COLO668 (cell line): ENCODE results near the gene LYPD6.

Experiments
- DNase-seq: peaks from one replicate; lab custom pipeline; 2025; ENCODE audit not compliant: unreplicated experiment; lab: John Stamatoyannopoulos, UW

LYPD6 gene

DNA sequence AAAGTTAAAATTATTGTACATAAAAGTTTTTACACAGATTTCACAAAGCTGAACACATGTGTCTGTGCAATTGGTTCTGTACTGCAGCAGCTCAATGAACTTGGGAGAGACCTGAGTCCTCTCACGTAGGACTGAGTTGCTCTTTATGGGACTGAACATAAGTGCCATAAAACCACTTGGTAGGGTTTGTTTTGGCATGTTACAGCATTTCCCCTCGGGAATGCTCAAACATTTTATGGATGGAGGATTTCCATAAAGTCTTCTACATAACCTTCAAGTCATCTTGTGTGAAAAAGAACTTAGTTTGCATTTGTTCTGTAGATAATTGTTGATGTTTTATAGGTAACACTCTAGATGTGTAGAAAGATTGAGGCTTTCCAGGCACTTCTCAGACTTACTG is 15.9 kb downstream of the LYPD6 start:
- DNase-seq = no peak

DNA sequence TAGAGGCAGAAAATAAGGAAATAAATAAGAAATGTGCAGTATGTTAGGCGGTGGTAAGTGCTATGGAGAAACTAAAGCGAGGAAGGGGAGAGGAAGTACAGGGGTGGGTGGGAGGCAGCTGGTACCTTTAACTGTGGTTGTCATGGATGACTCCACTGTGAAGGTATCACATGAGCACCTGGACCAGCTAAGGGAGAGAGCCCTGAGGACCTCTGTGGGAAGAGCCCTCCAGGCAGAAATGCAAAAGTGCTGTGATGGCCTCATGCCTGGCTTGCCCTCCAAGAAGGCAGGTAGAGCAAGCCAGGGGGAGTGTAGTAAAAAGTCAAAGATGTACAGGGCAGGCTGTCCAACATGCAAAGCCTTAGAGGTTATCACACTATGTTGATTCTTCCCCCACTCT is 17.9 kb downstream of the LYPD6 start:
- no peak for DNase-seq

DNA sequence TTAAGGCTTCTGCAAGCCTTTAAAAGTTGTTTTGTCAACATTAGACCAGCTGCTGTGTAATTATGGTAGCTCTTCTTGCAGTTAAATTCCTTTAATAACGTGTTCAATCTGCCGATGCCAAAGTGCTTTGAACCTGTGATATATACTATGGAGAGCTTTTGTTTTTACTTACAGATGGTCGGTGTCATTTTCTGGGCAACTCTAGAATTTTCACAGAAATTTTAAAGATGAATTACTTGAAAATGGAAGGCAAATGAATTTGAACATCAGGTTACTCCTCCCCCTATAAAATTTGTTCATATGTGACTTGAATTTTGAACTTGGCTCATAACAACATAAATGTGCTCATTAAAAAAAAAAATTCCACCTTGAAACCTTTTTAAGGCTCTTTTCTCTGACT is 23.0 kb downstream of the LYPD6 start:
- no peak for DNase-seq

DNA sequence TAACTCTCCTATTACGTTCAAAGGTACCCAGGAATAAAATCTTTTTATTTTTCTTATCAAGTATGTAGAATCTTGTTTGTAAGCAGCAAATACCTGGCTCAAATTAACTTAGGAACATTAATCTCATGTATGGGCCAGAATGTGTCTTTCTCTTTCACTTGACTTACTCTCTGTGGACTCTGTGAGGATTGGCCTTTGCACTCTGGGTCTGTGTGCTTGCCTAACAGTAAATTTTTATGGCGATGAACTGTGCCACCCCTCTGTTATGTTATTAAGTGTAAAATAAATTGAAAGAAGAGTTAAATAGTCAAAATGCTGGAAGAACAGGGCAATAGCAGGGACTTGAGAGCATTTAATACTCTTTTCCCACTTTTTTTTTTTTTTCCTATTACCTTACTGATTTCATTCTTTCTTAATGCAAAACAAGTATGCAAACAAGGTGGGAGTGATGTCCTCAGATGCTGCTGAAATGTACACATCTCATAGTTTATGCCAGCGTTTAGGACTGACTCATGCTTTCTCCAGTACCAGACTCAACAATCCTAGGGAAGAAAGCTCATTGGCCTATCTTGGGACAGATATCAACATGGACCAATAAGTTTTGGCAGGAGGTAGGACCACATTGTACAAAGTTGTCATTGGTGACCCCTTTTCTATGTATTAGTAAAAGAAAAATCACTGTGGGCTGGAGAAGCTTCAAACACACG is 25.5 kb downstream of the LYPD6 start:
- no peak for DNase-seq

DNA sequence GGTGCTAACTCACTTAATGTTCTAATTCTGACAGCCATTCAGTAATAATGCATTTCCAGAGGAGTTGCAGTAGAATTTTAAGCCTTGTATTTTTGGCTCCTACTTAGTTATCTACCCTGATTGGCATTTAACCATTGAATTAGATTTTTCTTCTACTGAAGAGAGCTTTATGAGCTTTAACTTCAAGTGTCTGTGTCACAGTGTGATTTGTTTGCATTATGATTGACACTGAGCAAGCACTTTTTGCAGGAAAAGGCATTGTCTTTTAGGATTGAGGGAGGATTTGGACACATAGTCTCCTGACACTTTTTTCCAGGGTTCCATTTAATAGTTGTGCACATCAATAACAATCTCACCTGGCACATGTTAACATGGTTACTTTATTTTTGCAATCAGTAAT is 26.7 kb downstream of the LYPD6 start:
- DNase-seq = no peak

DNA sequence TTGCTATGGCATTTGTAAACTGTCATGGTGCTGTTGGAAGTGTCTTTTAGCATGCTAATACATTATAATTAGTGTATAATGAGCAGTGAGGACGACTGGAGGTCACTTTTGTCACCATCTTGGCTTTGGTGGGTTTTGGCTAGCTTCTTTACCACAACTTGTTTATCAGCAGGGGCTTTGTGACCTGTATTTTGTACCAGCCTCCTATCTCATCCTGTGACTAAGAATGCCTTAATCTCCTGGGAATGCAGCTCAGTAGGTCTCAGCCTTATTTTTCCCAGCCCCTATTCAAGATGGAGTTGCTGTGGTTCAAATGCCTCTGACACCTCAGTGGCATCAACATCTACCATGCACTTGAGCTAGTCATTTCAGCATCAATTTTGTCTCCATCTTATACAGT is 29.7 kb downstream of the LYPD6 start:
- DNase-seq = no peak

DNA sequence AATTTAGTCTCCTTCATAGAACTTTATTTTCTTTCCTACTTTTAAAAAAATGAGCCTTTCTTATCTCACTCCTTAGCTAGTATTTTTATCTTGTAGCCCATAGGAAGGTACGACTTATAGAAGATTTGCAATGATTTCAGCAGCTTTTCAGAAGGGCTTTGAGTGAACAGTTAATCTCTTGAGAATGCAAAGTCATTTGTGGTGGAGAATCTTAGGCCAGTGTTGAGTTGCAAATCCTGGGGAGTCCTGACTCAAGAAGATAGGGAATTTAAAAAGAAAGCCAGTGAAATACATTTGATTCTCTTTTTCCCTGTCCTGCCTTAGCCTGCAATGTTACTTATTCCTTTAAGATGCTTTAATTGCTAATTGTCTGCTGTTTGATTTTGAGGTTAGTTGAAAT is 33.6 kb downstream of the LYPD6 start:
- no peak for DNase-seq

DNA sequence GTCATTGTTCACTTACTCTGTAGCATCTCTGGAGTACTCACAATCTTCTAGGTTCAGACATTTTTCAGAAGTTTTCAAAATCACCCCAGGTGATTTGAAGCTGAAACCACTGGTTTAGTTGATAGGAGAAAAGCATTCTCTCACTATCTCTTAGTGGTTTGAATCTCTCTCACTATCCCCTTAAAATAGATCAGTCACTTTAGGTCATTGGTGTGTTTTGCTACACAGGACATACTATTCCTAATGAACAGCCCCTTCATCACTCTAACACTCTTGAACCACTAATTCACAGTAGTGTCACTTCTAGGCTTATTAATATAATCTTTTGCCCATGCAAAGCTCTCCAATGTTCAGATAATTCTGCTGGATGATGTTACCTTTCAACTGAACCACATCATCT is 34.5 kb downstream of the LYPD6 start:
- DNase-seq = no peak

DNA sequence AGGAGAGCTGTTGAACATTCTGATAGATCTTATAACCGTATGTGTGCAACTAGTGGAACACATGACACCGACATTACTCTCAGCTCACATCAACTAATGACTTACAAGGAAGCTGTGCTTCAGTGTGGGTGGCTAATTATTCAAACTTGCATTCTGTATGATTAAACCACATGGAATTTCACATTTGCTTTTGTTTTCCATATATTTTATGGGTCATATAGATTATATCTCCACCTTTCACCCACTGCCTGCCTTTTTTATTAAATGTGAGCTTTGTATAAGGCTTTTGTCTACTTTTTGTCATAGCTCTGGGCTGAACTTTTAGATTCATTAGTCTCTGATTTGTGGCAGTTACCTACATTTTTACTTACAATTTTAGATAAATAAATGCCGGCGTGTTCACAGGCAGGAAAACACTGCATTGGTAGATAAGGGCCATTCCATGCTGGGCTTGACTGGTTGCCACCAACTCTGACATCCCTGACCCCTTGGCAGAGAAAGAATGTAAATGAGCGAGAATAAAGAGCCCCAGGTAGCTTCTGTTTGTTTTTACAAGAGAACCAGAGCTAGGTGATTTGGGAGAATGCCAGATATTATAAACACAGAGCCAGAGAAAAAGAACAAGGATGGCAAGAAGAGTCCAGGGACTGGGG is 35.7 kb downstream of the LYPD6 start:
- peak; percentile 54 for DNase-seq

DNA sequence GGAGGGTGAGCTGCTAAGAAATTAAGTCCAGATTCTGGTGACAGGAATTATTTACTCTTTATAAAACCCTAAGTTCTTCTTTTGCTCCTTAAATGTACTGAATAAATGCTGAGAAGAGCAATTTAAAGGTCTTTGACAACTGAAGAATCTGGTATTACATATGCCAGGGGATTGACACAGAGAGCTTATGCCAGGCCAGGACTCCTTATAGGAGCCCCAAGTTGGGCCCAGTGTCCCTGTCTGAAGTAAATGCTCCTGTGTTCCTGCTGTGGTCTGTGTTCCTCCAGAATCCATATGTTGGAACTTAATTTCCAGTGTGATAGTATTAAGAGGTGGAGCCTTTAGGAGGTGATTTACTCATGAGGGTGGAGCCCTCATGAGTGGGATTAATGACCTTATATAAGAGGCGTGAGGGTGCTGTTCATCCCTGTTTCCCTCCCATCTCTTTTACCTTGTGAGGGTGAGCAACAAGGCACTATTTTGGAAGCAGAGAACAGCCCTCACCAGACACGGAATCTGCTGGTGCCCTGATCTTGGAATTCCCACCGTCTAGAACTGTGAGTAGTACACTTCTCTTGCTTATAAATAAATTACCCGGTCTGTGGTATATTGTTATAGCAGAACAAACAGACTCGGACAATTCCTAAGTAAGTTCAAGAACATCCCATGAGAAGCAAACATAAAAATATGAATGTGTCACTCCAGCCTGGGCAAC is 39.8 kb downstream of the LYPD6 start:
- no peak for DNase-seq

DNA sequence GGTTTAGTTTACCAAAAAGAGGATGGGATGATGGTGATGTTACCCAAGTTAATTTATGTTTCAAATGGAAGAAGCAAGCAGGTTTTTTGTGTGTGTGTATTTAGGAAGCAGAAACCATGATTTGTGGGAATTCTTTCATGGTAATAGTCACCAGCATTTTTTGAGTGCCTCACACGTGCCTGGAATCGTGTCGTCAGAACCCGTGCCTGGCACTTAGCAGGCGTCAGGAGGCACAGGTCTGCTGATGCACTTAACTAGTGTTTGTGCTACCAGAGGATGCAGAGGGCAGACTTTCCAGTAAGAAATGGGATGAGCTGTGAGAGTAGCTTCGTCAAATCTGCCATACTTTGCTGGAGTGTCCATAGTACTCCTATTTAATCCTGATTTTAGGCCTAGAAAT is 41.1 kb downstream of the LYPD6 start:
- DNase-seq = no peak

DNA sequence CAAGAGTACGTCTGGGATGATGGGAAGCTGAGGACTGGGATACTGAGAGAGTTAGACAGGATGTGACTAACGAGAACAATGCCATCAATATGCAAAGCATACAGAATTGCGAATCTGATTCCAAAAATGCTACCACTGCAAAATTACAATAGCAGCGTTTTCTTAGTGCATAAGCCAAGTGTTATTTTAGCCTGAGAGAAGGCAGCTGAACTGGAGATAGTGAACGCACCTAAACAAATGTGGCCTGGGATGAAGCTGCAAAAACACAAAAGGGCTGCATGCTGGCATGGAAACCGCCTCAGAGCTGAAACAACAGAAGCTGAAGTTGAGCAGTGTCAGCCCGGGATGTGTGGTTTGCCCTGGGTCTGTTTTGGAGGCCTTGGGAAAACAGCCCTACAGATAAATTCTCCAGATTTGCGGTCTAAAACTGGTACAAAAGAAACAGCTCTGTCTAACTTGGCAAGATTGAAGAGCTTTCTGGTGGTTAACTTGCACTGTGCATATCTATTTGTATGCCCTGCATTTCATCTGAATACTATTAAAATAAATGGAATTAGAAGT is 45.5 kb downstream of the LYPD6 start:
- no peak for DNase-seq

DNA sequence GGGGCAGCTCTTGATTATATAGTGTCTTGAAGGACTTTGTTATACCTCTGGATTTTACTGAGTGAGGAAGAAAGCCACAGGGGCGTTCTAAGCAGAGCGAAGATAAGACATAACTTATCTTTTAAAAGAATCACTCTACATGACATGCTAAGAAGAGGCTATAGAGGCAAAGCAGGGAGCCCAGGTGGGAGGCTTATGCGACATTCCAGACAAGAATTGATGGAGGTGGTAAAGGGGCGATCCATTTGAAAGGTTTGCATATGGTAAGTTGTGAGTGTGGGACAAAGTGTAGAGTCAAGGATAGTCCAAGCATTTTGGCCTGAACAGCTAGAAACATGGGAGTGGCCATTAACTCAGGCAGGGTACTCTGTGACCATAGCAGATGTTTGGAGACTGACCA is 49.8 kb downstream of the LYPD6 start:
- DNase-seq = no peak

DNA sequence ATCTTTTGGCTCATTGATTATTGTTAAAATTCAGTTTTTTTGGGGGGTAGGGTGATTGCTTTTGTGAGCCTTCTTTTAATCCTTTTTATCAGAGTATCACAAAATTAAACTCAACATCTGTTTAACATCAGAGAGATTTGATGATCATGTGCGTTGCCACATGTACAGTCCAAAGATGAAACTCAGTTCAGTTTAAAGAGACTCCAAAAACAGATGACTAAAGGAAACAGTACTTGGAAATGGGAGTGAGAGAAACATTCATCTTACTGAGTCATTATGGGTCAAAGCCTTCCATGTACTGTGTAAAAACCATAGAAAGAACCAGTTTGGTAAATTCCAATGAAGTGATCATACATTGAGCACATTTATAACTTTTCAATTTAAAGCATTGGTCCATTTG is 53.0 kb downstream of the LYPD6 start:
- DNase-seq = no peak

DNA sequence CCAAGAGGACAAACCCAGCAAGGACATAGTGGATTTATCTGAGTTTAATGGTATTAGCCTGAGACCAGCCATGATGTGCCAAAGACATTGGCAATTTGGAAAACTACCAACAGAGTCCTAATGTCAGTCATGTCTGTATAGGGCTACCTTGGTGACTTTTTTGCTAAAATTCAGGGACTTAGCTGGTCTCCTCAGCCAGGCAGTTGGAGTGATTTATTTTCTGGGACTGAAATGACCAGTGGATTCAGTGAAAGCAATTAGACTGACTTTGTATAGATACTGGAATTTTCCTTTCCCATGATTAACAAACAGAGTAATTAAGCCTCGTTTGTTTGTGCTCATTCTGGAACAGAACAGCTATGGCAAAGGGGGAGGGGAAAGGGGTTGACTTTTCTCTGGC is 55.0 kb downstream of the LYPD6 start:
- DNase-seq = no peak

DNA sequence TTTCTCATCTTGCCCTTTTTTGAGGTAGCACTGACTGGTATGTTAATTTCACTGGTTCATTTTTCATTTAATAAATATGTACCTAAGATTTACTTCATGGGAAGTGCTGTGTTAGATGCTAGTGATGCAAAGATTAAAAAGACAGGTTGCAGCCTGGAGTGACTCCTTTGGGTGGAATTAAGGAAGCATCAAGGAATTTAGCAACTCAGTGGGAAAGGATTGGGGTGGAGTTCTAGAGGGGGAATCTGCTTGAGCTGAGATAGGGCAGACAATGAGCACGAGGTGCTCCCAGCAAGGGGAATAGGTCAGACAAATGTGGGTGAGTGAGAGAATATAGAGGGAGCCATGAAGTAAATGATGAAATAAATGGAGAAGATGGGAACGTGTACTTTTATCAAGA is 57.0 kb downstream of the LYPD6 start:
- DNase-seq = no peak

DNA sequence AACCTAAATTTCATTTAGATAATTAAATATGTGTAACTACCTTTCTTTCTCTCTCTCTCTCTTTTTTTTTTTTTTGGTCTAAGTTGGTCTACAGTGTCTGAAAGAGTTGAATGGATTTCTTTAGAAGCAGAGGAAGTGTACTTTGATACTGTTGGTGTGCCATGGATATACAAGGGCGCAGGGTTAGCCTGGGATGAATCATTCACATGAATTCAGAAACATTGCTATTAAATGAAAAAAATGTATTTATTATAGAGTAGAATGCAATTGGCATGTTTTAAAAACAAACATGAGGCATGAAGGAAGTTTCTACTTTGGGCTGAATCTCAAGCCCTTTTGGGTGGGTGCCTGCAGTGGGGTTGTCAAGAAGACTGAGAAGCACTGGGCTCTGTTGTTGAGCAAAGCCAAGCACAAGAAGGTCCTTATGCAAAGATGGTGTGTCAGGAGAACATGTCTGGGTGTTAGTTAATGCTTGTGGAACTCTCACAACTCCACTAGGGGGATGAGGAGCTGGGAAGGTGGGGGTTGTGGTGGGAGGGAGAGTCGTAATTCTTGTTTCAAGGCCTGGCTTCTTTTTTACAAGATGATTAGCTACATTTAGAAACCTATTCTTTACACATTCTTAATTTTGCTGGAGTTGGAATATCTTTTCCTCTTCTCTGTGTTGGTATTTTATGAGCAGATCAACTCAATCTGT is 57.9 kb downstream of the LYPD6 start:
- no peak for DNase-seq

DNA sequence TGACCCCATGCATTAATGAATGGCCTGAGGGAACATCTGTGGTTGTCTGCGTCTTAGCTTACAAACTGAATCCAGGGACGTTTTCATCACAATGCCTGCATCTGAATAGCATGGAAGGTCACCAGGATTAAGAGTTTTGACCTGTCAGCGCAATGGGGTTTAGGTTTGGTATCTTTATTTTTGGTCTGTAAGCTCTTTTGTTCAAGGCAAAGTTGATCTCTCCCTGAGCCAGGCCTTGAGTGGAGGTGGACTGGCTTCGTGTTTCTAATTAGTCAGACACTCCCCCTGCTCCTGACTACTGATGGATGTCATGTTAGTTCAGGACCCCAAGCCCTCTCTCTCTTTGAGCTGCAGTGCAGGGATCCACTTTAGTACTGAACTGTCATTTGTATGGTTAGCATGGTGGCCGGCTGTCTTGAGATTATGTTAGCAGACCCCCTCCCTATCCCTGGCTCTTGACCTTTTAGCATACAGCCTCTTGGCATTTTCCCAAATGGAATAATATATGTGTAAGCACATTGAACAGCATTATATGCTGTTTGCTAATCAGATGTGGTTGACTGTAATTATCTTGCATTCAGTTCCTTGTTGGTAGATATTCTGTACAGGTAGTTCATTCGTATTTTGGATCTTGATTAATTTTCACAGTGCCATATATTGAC is 59.2 kb downstream of the LYPD6 start:
- DNase-seq = no peak

DNA sequence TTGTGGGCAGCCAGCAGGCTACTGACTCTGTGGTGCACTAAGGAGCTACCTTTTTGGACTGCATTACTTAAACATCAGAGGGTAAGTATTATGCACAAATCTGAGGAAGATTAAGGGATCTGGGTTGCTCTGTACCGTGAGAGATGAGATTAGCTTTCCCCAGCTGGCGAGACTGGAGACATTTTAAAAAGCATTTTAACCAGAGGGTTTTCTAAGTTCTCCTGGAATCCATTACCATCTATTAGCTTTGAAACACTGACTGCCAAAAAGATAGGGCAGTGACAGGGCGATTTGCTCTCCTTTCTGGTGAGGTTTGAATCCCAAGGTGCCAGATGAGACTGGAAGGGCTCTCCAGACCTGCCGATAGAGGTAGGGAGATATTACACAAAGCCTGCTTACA is 63.2 kb downstream of the LYPD6 start:
- DNase-seq = no peak

DNA sequence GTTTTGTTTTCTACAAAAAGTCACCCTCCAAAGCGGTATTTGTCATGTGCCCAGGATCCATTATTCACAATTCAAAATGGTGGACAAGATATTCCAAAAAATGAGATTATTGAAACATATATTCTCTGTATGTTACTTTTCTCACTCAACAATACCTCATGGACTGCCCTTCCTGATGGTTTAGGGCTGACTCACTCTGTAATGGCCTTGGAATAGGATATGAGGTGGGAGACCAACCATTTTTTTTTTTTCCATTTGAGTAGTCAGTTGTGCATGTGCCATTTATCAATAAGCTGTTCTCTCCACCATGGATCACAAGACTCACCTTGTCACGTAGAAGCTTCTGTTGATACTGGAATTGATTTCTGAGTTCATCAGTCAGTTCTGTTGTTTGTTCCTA is 64.5 kb downstream of the LYPD6 start:
- no peak for DNase-seq
